ENCODE measurements around the gene MECR.

MECR gene

GRCh38 chr1:29256394-29256793 is 25.7 kb upstream of the MECR start:
- in situ Hi-C loops (cut with MboI; ENCODE audit: low sequenced_read_pairs), result no loop called here

GRCh38 chr1:29255134-29255666 is 24.5 kb upstream of the MECR start:
- in situ Hi-C loops (cut with MboI; ENCODE audit: low sequenced_read_pairs), result no loop called here

- in situ Hi-C loops (cut with MboI; ENCODE audit: low sequenced_read_pairs), result no loop called here
Measured at GRCh38 chr1:29254346-29254745, 23.6 kb upstream of the MECR start.

- in situ Hi-C loops (cut with MboI; ENCODE audit: low sequenced_read_pairs), result no loop called here
Measured at GRCh38 chr1:29253180-29253579, 22.4 kb upstream of the MECR start.

GRCh38 chr1:29251164-29252124 is 20.7 kb upstream of the MECR start:
- in situ Hi-C loops (cut with MboI; ENCODE audit: low sequenced_read_pairs), result no loop called here

- in situ Hi-C loops (cut with MboI; ENCODE audit: low sequenced_read_pairs), result loop anchor here (25.0 kb wide), 1 partner anchor 1462 kb away; the partner anchor contains the start of gene MATN1
Measured at GRCh38 chr1:29249951-29250581, 19.3 kb upstream of the MECR start.

GRCh38 chr1:29249170-29249691 is 18.5 kb upstream of the MECR start:
- in situ Hi-C loops (cut with MboI; ENCODE audit: low sequenced_read_pairs), result loop anchor here (25.0 kb wide), 1 partner anchor 1463 kb away; the partner anchor contains the start of gene MATN1

GRCh38 chr1:29248409-29248808 is 17.7 kb upstream of the MECR start:
- in situ Hi-C loops (cut with MboI; ENCODE audit: low sequenced_read_pairs), result loop anchor here (25.0 kb wide), 1 partner anchor 1464 kb away; the partner anchor contains the start of gene MATN1

GRCh38 chr1:29247571-29248273 is 17.0 kb upstream of the MECR start:
- in situ Hi-C loops (cut with MboI; ENCODE audit: low sequenced_read_pairs), result loop anchor here (25.0 kb wide), 1 partner anchor 1465 kb away; the partner anchor contains the start of gene MATN1

- in situ Hi-C loops (cut with MboI; ENCODE audit: low sequenced_read_pairs), result loop anchor here (25.0 kb wide), 1 partner anchor 1465 kb away; the partner anchor contains the start of gene MATN1
Measured at GRCh38 chr1:29247044-29247443, 16.3 kb upstream of the MECR start.

- in situ Hi-C loops (cut with MboI; ENCODE audit: low sequenced_read_pairs), result loop anchor here (25.0 kb wide), 1 partner anchor 1466 kb away; the partner anchor contains the start of gene MATN1
Measured at GRCh38 chr1:29245876-29246275, 15.1 kb upstream of the MECR start.

- in situ Hi-C loops (cut with MboI; ENCODE audit: low sequenced_read_pairs), result loop anchor here (25.0 kb wide), 1 partner anchor 1467 kb away; the partner anchor contains the start of gene MATN1
Measured at GRCh38 chr1:29245261-29245660, 14.5 kb upstream of the MECR start.

GRCh38 chr1:29243871-29244200 is 13.1 kb upstream of the MECR start:
- in situ Hi-C loops (cut with MboI; ENCODE audit: low sequenced_read_pairs), result loop anchor here (25.0 kb wide), 1 partner anchor 1468 kb away; the partner anchor contains the start of gene MATN1

GRCh38 chr1:29243023-29243870 is 12.5 kb upstream of the MECR start:
- in situ Hi-C loops (cut with MboI; ENCODE audit: low sequenced_read_pairs), result loop anchor here (25.0 kb wide), 1 partner anchor 1469 kb away; the partner anchor contains the start of gene MATN1

GRCh38 chr1:29240986-29241385 is 10.3 kb upstream of the MECR start:
- in situ Hi-C loops (cut with MboI; ENCODE audit: low sequenced_read_pairs), result loop anchor here (25.0 kb wide), 1 partner anchor 1471 kb away; the partner anchor contains the start of gene MATN1

GRCh38 chr1:29240400-29240837 is 9.7 kb upstream of the MECR start:
- in situ Hi-C loops (cut with MboI; ENCODE audit: low sequenced_read_pairs), result loop anchor here (25.0 kb wide), 1 partner anchor 1472 kb away; the partner anchor contains the start of gene MATN1

GRCh38 chr1:29239142-29239541 is 8.4 kb upstream of the MECR start:
- in situ Hi-C loops (cut with MboI; ENCODE audit: low sequenced_read_pairs), result loop anchor here (25.0 kb wide), 1 partner anchor 1473 kb away; the partner anchor contains the start of gene MATN1

- in situ Hi-C loops (cut with MboI; ENCODE audit: low sequenced_read_pairs), result loop anchor here (25.0 kb wide), 1 partner anchor 1474 kb away; the partner anchor contains the start of gene MATN1
Measured at GRCh38 chr1:29238620-29239002, 7.9 kb upstream of the MECR start.
